Peyer's patch (tissue), 4 donors: ENCODE data around the gene PLCL1.

Experiments used
- CTCF ChIP-seq, 6 experiments: fragments of 450-650 bp in 4 of 6; fragments of 200-600 bp in 2 of 6; sonication (generic) in 1 of 6; IDR thresholded peaks; one replicate each; pipeline ENCODE4 v1.5.1; 2017 to 2019; ENCODE audit warnings: antibody characterized with exemption in 6 of 6, mild to moderate bottlenecking in 3 of 6, moderate library complexity in 1 of 6
- POLR2A ChIP-seq, 2 donors: fragments of 450-650 bp; IDR thresholded peaks; one replicate each; pipeline ENCODE4 v1.5.1; 2017; ENCODE audit warnings: antibody characterized with exemption in 2 of 2, mild to moderate bottlenecking in 2 of 2, moderate library complexity in 2 of 2

GRCh38 chr2:197932374-197932773, 128.0 kb downstream of the PLCL1 start:
- TF ChIP-seq CTCF (IDR thresholded peaks at IDR 0.05) (no peak), POLR2A (IDR thresholded peaks at IDR 0.05) (no peak)
